ENCODE results near the gene GCN1.
A peak's percentile ranks its signal among the peaks of the same experiment; 100 is the strongest.

Gene GCN1

DNA sequence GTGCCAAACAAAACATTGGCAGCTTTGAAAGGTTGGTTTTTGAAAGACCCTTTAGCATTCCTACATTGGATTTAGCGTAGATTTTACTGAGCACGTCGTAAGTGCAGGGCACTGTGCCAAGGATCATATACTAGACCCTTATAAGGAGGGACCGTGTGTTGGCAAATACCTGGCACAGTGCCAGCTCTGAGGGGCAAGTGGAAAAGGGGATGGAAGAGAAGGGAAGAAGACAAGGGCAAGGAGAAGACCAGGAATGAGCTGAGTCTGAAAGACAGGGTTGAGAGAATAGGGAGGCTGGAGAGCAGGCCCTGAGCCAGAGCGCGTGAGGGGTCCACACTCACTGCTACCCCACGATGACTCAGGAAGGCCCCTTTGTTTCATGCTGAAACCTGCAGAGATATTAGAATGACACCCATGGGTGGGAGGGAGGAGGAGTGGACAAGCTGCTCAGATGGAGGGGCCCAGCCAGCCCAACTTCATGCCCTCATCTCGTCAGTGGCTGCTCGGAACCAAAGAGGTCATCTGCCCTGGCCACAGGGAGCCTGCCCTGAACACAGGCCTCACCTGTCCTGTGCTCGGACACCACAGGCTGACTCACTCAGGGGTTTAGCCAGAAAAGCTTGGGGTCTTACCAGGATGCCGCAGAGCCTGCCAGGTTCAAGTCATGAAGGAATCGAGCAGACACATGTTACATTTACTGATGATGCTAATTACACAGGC is 103.0 kb downstream of the GCN1 start:
- no peak for DNase-seq

DNA sequence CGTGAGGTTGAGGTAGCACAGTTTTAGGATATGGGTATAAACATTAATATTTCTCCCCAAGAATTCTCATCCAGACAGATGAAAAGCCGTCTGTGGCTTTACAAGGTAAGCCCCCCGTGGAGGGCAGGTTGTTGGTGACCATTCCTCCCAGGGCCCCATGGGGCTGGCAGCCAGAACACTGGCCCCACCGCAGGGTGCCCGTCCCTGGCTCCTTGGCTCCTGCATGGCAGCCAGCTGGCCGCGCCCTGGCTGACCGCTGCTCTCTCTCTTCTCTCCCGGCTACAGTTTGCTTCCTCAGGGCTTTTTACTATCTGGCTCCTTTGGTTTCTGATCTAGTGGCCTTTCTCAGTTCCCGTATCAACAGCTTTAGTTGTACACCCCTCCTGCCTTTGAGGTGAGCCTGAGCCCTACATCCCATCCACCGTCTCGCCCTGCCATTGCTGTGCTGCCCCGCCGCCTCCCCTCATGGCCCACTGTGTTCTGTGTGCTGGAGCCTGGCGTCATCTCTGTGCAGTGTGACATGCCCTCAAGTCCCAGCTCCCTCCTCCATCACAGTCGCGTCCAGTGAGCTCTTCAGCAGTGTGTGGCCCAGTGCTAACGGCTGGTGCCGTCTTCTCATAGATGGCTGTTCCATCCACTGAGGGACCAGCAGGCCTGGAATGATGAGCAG is 103.8 kb downstream of the GCN1 start:
- DNase-seq: no peak

DNA sequence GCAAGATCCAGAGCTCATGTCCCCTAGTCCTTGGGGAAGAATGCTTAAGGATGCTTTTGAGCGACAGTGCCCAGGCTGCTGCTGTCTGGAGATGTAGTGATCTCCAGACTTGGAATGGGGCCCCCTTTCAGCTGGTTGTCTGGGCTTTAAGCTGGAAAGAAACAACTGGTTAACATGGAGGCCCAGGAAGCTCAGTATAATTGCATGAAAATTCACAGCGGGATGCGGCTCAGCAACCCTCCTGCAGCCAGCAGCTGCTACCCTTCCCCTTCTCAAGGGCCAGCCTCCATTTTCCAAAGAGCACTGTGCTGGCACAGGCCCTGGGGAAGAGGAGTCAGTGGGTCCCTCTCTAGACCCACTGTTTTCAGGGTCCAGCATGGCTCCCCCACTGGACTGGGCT is 104.3 kb downstream of the GCN1 start:
- DNase-seq: no peak

DNA sequence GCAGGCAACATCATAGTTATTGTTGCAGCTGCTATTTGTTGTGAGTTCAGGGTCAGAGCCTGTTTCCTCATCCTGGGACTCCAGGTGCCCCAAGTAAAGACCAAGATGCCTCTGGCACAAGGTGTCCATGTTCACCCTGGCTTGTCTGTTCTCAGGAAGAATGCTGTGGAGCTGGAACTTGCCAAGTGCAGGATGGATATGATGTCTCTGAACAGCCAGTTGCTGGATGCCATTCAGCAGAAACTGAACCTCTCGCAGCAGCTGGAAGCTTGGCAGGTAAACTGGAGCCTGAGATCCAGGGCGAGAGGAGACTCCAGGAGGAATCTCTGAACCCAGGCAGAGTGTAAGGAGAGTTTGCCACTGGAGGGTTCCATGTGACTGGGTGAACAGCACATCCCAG is 104.7 kb downstream of the GCN1 start:
- no peak for DNase-seq

DNA sequence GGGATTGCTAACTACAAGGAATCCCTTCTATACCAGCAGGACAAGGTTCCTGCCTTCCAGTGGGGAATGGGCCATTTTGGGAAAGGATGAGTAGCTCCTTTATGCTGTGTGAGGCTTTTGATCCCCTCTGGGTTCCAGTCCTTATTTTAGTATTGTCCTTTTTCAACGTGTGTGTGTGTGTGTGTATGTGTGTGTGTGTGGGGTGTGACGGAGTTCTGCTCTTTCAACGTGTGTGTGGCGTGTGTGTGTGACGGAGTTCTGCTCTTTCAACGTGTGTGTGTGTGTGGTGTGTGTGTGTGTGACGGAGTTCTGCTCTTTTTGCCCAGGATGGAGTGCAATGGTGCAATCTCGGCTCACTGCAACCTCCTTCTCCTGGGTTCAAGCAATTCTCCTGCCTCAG is 105.4 kb downstream of the GCN1 start:
- DNase-seq: no peak

DNA sequence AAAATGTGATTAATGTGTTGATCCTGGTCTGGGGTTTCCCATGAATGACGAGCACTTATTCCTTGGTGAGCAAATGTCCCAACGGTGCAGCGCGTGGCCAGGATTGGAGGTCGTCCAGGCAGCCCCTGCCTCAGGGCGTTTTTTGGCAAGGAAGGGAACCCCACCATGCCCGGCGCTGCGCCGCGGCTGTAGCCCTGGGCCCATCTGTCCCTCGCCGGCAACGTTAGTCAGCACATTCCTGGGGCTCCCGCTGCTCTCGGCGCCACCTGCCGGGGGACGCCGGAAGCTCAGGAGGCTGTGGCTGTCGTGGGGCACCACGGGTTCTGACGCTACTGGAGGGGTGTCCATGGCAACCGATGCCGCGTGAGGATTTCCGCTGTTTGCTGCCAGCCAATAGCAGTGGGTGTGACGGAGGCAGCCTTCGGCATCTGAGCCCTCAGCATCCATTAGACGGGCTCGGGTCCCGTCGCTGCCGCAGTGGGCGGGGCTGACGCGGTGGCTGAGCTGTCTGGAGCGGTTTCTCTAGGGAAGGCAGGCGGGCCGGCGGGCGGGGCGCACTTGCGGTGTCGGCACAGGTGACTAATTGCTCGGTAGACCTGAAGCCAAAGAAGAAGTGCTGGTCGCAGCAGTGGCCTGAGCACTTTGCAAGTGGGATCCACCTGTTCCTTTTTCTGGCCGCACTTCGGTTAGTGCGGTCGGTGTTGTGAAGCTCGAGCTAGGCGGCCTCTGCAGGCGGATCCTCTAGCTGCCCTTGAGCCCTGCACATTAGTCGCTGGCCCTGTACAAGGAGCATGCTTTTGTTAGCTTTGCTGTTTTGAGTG is 107.5 kb downstream of the GCN1 start:
- peak; percentile 100 for DNase-seq

DNA sequence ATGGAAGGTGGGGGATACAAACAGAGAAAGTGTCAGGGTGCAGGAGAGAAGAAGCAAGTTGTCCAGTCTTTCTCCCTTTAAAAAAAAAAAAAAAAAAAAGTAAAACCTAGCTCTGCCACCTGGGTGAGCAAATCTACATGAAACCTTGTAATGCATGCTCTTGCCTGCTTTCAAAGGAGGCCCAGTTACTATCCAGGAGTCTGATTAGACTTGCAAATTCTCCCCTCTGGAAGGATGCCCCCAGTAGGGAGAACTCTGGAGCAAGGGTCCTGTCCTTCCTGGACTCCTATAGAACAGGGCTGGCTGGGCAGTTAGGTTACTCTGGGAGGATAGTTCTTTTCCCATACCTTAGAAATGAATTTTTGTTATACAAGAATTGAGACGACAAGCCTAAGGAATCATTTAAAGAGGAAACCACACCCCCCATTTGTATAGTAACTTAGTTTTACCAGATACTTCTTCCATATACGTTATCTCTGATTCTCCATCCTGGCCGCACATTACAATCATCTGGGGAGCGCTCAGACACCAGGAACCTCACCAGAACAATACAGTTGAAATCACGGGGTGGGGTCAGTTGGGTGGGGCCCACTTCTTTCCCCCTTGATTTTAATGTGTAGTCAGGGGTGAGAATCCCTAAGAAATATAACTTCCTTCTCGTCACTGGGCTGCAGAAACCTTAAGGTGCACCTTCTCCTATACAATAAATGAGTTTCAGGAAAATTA is 108.4 kb downstream of the GCN1 start:
- no peak for DNase-seq

DNA sequence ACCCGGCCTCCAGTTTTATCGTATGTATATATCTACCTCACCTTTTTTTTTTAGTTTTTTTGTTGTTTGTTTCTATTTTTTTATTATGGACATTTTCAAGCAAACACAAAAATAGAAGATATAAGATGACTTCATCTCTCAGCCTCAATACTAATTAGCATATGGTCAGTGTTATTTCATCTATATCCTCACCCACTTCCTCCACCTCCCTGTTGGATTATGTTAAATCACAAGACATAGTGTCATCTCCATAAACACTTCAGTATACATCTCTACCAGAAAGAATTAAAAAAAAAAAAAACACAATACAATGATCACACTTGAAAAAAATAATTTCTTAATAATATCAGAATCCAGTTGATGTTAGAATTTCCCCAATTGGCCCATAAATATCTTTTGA is 112.9 kb downstream of the GCN1 start:
- DNase-seq: no peak

DNA sequence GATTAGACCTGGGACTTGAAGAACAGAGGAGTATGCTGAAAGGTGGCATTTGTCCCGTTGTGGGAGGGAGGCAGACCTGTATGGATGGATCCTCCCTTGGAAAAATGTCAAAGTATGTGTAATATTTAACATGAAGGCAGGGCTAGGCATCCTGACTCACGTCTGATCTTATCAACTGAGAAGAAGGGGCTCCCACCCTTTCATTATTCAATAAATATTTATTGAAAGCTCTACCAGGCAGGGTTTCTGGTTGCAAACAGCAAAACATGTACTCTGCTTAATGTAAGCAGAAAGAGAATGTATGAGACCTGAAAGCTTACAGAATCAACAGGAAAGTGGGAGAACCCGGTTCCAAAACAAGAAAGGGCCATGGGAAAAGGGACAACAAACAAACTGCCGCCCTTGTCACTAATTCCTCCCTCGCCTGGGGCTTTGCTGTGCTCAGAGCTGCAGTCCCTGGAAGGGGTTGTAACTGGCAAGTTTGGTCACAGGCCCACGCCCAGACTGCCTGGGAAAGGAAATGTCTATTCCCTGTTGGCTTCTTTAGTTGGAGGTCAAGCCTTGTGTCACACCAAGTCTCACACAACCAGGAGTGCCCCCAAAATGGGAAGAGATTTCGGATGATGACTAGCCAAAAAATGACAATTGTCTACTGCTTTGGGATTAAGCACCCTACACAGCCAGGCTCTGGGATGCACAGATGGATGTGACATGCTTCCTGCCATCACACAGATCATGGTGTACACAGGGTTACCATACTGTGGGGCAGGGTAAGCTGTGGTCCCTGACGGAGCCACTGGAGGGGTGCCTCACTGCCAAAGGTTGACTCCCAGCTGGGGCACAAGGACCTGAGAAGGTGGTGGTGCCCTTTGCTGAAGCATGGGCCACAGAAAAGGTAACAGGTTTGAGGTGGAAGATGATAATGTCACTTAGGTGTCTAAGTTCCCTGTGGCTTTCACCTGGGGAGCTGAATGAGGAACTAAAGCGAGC is 114.8 kb downstream of the GCN1 start:
- no peak for DNase-seq

DNA sequence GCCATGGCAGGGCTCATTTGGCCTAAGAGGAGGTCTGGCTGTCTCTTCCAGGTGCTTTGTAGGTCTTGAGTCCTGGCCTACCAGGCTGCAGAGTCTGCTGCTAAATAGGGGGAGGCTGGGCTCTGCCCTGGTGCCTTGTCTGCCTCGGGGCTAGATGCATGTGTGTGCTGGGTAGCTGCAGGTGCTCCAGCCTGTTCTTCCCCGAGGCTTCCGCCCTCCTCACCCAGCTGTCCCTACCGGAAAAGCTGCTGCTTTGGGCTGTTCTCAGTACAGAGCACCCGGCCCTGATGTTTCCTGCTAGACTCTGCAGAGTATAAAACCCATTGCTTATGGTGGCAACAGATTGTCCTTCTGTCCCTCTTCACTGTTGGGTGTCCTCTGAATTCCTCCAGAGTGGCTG is 115.6 kb downstream of the GCN1 start:
- no peak for DNase-seq

DNA sequence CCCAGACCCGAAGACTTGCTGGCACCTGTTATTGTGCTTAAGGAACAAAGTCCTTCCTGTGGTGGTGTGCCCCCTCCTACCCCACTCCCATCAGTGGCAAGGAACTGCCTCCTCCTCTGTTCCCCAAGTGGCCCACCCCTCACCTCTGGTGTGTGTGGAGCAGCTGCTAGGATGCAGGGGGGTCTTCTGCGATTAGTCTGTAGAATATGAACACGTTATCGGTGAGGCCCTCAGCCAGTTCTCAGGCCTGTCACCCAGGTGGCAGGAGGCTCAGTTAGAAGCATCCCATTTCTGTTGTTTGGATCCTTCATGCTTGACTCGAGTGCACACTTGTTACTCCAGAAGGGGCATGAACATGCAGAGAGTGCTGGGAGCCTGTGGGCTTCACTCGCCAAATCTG is 117.3 kb downstream of the GCN1 start:
- no peak for DNase-seq

All from NCI-H774 (cell line).